ENCODE data around the gene GRM8.

DNA sequence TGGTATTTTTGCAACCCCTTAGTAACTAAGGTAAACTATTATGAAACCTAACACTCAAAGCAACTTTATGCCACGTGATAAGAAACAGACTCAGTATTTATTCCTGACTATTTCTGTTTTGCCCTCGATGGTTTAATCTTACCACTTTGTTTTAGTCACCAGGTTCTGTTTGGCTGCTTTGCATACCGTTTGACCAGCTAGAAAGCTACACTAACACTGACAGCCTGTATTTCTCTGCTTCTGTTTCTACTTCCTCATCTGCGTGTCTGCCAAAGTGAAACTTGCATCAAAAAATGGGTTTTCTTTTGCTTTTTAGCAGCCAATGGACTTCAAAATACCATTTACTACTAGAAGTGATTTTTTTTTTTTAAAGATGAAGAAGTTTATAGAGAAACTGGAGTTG lies 802.5 kb downstream of the GRM8 start:
- TF ChIP-seq POLR2AphosphoS5 (IDR thresholded peaks at IDR 0.05; ENCODE audit: control insufficient read depth, insufficient read depth, low read depth, low read length) (no peak), MAFK (IDR thresholded peaks at IDR 0.05; ENCODE audit: low read length) (no peak), XRCC3 (IDR thresholded peaks at IDR 0.05) (no peak), KAT8 (IDR thresholded peaks at IDR 0.05; ENCODE audit: low read depth) (no peak), PBX2 (CRISPR knock-in tag; IDR thresholded peaks at IDR 0.05; ENCODE audit: low read depth) (no peak), PBX2 (tag; conservative IDR thresholded peaks at IDR 0.05; ENCODE audit: low read depth) (no peak), POLR2A (conservative IDR thresholded peaks at IDR 0.05) (no peak), NFE2L1 (tag; IDR thresholded peaks at IDR 0.05; ENCODE audit: borderline replicate concordance, low read depth) (no peak)
- TF ChIP-seq, protein P1, sequence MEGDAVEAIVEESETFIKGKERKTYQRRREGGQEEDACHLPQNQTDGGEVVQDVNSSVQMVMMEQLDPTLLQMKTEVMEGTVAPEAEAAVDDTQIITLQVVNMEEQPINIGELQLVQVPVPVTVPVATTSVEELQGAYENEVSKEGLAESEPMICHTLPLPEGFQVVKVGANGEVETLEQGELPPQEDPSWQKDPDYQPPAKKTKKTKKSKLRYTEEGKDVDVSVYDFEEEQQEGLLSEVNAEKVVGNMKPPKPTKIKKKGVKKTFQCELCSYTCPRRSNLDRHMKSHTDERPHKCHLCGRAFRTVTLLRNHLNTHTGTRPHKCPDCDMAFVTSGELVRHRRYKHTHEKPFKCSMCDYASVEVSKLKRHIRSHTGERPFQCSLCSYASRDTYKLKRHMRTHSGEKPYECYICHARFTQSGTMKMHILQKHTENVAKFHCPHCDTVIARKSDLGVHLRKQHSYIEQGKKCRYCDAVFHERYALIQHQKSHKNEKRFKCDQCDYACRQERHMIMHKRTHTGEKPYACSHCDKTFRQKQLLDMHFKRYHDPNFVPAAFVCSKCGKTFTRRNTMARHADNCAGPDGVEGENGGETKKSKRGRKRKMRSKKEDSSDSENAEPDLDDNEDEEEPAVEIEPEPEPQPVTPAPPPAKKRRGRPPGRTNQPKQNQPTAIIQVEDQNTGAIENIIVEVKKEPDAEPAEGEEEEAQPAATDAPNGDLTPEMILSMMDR (IDR thresholded peaks at IDR 0.05 in 2 of 3, conservative IDR thresholded peaks at IDR 0.05 in 1 of 3; ENCODE audit: insufficient read depth in 2 of 3, low read depth in 1 of 3, low read length in 3 of 3): no peak

All from K562 (cell line).